ENCODE measurements around the gene VSTM2B. TPM values are rescaled to one million over a fixed set of nuclear protein-coding genes. Genes with fewer than 3 reads are reported as not detected.

The VSTM2B gene
- total RNA-seq, 1 experiment from 2014 or later = not detected

- Histone ChIP-seq H3K4me3 (ENCODE audit: low read depth, low read length, poor library complexity, severe bottlenecking) (no peak overlapping the region), H3K4me1 (ENCODE audit: insufficient read depth, low read length, poor library complexity, severe bottlenecking) (no peaks in the 10 kb centered on the region), H3K27ac (ENCODE audit: low read depth, low read length, poor library complexity, severe bottlenecking) (no peak overlapping the region), H3K9me3 (ENCODE audit: low read depth, low read length, poor library complexity, severe bottlenecking) (no peaks in the 10 kb centered on the region), H3K36me3 (ENCODE audit: insufficient read depth, low read length, poor library complexity, severe bottlenecking) (no peaks in the 10 kb centered on the region), H3K27me3 (replicated peaks; ENCODE audit: insufficient read depth, low read depth, low read length, poor library complexity) (peaks cover 72% of the 10 kb centered on the region)
- intact Hi-C loops (cut with micrococcal nuclease; ENCODE audit: unreplicated experiment) = no loop called here
- no peak for TF ChIP-seq CTCF (conservative IDR thresholded peaks at IDR 0.05; ENCODE audit: low read depth, low read length)
- POLR2A ChIA-PET (ENCODE audit: low non-redundant PET) = no interaction called here
- no peak for DNase-seq (ENCODE audit: low spot score)
- no TSS peak for BruUV-seq (replicated peaks)
- CTCF ChIA-PET = no interaction called here
Observed at GRCh38 chr19:29573486-29573885, 47.7 kb downstream of the VSTM2B start.

GRCh38 chr19:29574510-29574909, 48.7 kb downstream of the VSTM2B start:
- Histone ChIP-seq H3K27ac (ENCODE audit: low read depth, low read length, poor library complexity, severe bottlenecking) (no peak overlapping the region), H3K4me1 (ENCODE audit: insufficient read depth, low read length, poor library complexity, severe bottlenecking) (no peaks in the 10 kb centered on the region), H3K9me3 (ENCODE audit: low read depth, low read length, poor library complexity, severe bottlenecking) (no peaks in the 10 kb centered on the region), H3K27me3 (replicated peaks; ENCODE audit: insufficient read depth, low read depth, low read length, poor library complexity) (peaks cover 69% of the 10 kb centered on the region), H3K4me3 (ENCODE audit: low read depth, low read length, poor library complexity, severe bottlenecking) (no peak overlapping the region), H3K36me3 (ENCODE audit: insufficient read depth, low read length, poor library complexity, severe bottlenecking) (no peaks in the 10 kb centered on the region)
- CTCF ChIA-PET = no interaction called here
- intact Hi-C loops (cut with micrococcal nuclease; ENCODE audit: unreplicated experiment) = no loop called here
- POLR2A ChIA-PET (ENCODE audit: low non-redundant PET) = no interaction called here
- BruUV-seq (replicated peaks) = no TSS peak
- TF ChIP-seq EZH2 (IDR thresholded peaks at IDR 0.05; ENCODE audit: borderline replicate concordance, low read depth, low read length, poor library complexity, severe bottlenecking) (no peak), CTCF (conservative IDR thresholded peaks at IDR 0.05; ENCODE audit: low read depth, low read length) (no peak)
- no peak for DNase-seq (ENCODE audit: low spot score)

GRCh38 chr19:29576046-29576606, 50.3 kb downstream of the VSTM2B start:
- Histone ChIP-seq H3K4me1 (ENCODE audit: insufficient read depth, low read length, poor library complexity, severe bottlenecking) (no peaks in the 10 kb centered on the region), H3K4me3 (ENCODE audit: low read depth, low read length, poor library complexity, severe bottlenecking) (no peak overlapping the region), H3K27me3 (replicated peaks; ENCODE audit: insufficient read depth, low read depth, low read length, poor library complexity) (peaks cover 66% of the 10 kb centered on the region), H3K27ac (ENCODE audit: low read depth, low read length, poor library complexity, severe bottlenecking) (no peak overlapping the region), H3K9me3 (ENCODE audit: low read depth, low read length, poor library complexity, severe bottlenecking) (no peaks in the 10 kb centered on the region), H3K36me3 (ENCODE audit: insufficient read depth, low read length, poor library complexity, severe bottlenecking) (no peaks in the 10 kb centered on the region)
- DNase-seq (ENCODE audit: low spot score) = no peak
- no TSS peak for BruUV-seq (replicated peaks)
- ChIA-PET CTCF (no interaction called here), POLR2A (ENCODE audit: low non-redundant PET) (interaction anchor here (0.7 kb wide), 1 partner anchor 27 kb away, joined by 4 read pairs; no protein-coding TSS in a partner anchor)
- intact Hi-C loops (cut with micrococcal nuclease; ENCODE audit: unreplicated experiment) = no loop called here
- TF ChIP-seq EZH2 (IDR thresholded peaks at IDR 0.05; ENCODE audit: borderline replicate concordance, low read depth, low read length, poor library complexity, severe bottlenecking) (no peak), CTCF (conservative IDR thresholded peaks at IDR 0.05; ENCODE audit: low read depth, low read length) (no peak)
